ENCODE results near the gene CXorf38. TPM values are rescaled to one million over a fixed set of nuclear protein-coding genes. Genes with fewer than 3 reads are reported as not detected.
"Not testable (repeated sequence)": the region's sequence is repeated elsewhere in the genome, so short reads cannot be mapped to it uniquely, and the experiment has no call there.

CXorf38 gene
- total RNA-seq, 1 donor from 2014 or later = 11.9 TPM

GRCh38 chrX:40582811-40583210 is 64.5 kb downstream of the CXorf38 start:
- H3K27me3 ChIP-seq = no peaks in the 10 kb centered on the region
- H3K27ac ChIP-seq = no peak overlapping the region
- no peak for DNase-seq (ENCODE audit: low spot score in 2 of 2)
- intact Hi-C loops (cut with DNase I) = no loop called here
- H3K36me3 ChIP-seq = no peaks in the 10 kb centered on the region
- peaks cover 0 to 8% of the 10 kb centered on the region in 2 donors for H3K4me1 ChIP-seq
- TF ChIP-seq CTCF (IDR thresholded peaks at IDR 0.05) = no peak
- no peak overlapping the region for H3K4me3 ChIP-seq
- H3K9me3 ChIP-seq = no peaks in the 10 kb centered on the region

- H3K36me3 ChIP-seq; intact Hi-C loops (cut with DNase I); H3K27me3 ChIP-seq; DNase-seq (ENCODE audit: low spot score in 2 of 2); H3K27ac ChIP-seq; H3K4me1 ChIP-seq; H3K9me3 ChIP-seq: not testable (repeated sequence)
- peak overlapping the region in 1 of 2 donors; percentile 85 for H3K4me3 ChIP-seq
Measured at GRCh38 chrX:40582178-40582577, 65.2 kb downstream of the CXorf38 start.

- Histone ChIP-seq H3K27me3 (no peaks in the 10 kb centered on the region), H3K4me3 (peak overlapping the region; percentile 60 to 85), H3K4me1 (peaks cover 0 to 8% of the 10 kb centered on the region in 2 donors), H3K36me3 (no peaks in the 10 kb centered on the region), H3K27ac (peak overlapping the region; percentile 86 to 91), H3K9me3 (no peaks in the 10 kb centered on the region)
- no peak for TF ChIP-seq CTCF (IDR thresholded peaks at IDR 0.05)
- intact Hi-C loops (cut with DNase I) = no loop called here
- DNase-seq (ENCODE audit: low spot score in 2 of 2) = no peak
Measured at GRCh38 chrX:40581336-40581920, 65.9 kb downstream of the CXorf38 start.

GRCh38 chrX:40580537-40581335 is 66.6 kb downstream of the CXorf38 start, which contains the start of gene ATP6AP2:
ATP6AP2 (plus strand) TSS chrX:40580970; CDS start chrX:40581066, 96 bp downstream.
- H3K27ac ChIP-seq = peak within 1 kb of the TSS; percentile 86 to 91
- intact Hi-C loops (cut with DNase I) = loop anchor here (1.0 kb wide), 1 partner anchor 67 kb away; the partner anchor contains the start of gene CXorf38
- no peak for TF ChIP-seq CTCF (IDR thresholded peaks at IDR 0.05)
- H3K4me3 ChIP-seq = peak within 1 kb of the TSS; percentile 60 to 85
- H3K9me3 ChIP-seq = no peaks in the 10 kb centered on the region
- H3K4me1 ChIP-seq = peaks cover 0 to 8% of the 10 kb centered on the region in 2 donors
- DNase-seq (ENCODE audit: low spot score in 2 of 2) = peak; percentile 78 to 96
- no peaks in the 10 kb centered on the region for H3K27me3 ChIP-seq
- no peaks in the 10 kb centered on the region for H3K36me3 ChIP-seq

- Histone ChIP-seq H3K27ac (peak overlapping the region; percentile 86 to 91), H3K27me3 (no peaks in the 10 kb centered on the region), H3K4me1 (peaks cover 0 to 8% of the 10 kb centered on the region in 2 donors), H3K4me3 (peak overlapping the region; percentile 60 to 85), H3K9me3 (no peaks in the 10 kb centered on the region), H3K36me3 (no peaks in the 10 kb centered on the region)
- TF ChIP-seq CTCF (IDR thresholded peaks at IDR 0.05) = no peak
- DNase-seq (ENCODE audit: low spot score in 2 of 2) = no peak
- intact Hi-C loops (cut with DNase I) = loop anchor here (1.0 kb wide), 1 partner anchor 67 kb away; the partner anchor contains the start of gene CXorf38
Measured at GRCh38 chrX:40579900-40580536, 67.3 kb downstream of the CXorf38 start.
